ENCODE measurements around the gene ACSF3.
"Not testable (repeated sequence)": the region's sequence is repeated elsewhere in the genome, so short reads cannot be mapped to it uniquely, and the experiment has no call there.

ACSF3 gene

DNA sequence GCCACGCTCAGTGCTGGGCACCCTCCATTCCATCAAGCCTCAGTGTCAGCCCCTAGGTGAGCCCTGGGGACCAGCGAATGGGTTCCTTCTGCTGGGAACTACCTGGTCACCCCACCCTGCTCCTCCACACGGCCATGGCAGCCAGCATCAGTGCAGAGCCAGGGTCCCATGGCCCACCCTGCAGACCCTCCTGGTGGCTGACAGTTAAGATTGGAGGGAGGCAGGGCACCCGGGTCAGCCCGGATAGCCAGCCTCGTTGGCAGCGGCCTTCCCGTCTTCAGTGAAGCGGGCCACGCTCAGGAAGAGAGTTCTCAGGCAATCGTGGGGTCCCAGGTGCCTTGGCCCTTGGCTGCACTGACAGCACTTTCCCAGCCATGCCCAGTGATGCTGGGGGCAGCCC is 37.1 kb upstream of the ACSF3 start:
- no peak for DNase-seq

DNA sequence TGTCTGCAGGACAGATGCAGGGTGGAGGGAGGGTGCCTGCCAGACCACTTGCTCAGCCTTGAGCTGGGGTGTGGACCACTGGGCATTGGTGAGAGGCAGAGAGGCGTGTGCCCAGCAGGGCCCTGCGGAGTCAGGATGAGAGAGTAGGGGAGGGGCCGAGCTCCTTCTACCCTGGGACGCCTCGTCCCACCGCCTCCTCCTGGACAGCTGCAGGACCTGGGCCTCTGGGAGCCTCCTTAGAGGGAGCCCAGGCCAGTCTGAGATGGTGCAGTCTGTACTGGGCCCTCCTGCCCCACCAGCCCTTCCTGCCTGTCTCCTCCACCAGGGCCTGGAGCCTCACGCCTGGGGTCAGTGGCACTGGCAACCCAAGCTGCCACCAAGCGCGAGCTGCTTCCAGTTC is 35.9 kb upstream of the ACSF3 start:
- no peak for DNase-seq

DNA sequence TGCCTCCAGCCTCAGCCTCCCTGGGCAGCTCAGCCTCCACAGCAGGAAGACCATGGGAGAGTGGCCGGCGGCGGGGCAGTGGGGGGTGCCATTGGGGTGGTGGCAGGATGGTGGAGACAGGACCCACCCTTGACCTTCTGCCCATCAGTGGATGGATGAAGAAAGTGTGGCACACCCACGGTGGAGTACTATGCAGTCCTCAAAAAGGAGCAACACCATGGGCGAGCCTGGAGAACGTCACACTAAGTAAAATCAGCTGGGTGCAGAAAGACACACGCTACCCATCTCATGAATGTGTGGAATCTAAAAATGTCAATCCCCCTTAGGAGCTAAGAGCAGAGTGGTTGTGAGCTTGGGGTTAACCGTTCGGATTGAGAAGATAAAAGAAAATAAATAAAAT is 34.8 kb upstream of the ACSF3 start:
- no peak for DNase-seq

DNA sequence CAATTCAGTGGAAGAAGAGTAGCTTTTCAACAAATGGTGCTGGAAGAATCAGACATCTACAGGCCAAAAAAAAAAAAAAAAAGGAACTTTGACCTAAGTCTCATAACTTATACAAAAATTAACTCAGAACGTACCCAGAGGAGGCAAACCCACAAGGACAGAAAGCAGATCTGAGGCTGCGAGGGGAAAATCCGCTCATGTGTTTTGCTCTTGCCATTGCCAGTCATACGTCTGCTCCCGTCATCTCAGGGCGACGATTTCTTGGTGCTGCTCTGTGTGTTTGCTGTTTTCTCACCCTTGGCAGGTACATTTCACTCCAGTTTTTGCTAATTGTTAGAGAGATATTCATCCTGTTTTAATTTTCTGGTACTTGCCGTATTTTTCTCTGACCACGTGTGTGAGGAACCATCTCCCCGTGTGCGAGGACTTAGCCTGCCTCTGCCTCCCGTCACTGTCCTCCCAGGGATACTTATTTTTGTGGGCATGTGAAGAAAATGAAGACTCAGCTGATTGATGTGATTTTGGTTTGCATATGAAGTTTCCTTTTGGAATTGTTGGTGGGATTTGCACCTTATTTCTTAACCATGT is 33.4 kb upstream of the ACSF3 start:
- no peak for DNase-seq

DNA sequence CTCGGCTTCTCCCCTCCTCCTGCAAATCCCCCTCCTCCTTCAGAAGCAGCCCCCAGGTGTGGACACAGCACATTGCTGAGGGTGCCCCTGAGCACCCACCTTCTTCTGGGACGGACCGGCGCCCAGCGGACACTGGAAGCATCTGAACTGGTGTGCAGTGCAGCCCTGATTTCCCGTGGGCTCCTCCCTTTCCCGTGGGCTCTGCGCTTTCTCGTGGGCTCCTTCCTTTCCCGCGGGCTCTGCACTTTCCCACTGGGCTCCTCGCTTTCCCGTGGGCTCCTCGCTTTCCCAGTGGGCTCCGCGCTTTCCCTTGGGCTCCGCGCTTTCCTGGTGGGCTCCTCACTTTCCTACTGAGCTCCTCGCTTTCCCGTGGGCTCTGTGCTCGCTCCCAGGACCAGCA is 32.6 kb upstream of the ACSF3 start:
- no peak for DNase-seq

DNA sequence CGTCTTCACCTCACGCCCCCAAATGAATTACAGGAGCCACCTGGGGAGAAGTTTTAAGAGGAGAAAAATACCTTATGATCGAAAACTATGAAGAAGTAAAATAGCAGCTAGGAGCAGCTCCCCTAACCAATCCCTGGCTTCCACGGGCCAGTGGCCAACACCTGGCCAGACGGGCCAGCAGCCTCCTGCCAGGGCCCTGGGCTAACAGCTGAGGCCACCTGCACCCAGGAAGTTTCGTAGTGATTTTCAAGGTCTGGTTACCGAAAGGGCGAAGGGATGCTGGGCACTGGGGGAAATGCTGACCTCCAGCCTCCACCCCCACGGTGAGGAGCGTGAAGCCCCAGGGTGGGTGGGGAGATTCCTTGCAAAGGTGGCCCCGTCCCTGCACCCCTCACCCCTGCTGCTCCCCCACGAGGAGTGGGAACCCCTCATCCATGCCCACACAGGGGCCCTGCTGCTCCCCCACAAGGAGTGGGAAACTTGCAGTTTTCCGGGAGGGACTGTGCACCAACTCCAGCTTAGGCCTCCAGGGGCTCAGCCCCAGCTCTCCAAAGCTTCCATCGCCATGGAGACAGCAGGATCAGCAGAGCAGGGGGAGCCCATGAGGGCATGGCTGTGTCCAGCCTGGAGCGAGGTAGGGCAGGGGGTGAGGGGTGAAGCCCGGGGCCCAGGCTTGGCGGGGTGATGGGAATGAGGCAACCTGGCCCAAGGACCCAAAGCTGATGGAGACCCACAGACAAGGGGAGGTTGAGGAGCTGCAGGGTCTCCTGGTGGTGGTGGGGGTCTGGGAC is 31.9 kb upstream of the ACSF3 start:
- DNase-seq: no peak

DNA sequence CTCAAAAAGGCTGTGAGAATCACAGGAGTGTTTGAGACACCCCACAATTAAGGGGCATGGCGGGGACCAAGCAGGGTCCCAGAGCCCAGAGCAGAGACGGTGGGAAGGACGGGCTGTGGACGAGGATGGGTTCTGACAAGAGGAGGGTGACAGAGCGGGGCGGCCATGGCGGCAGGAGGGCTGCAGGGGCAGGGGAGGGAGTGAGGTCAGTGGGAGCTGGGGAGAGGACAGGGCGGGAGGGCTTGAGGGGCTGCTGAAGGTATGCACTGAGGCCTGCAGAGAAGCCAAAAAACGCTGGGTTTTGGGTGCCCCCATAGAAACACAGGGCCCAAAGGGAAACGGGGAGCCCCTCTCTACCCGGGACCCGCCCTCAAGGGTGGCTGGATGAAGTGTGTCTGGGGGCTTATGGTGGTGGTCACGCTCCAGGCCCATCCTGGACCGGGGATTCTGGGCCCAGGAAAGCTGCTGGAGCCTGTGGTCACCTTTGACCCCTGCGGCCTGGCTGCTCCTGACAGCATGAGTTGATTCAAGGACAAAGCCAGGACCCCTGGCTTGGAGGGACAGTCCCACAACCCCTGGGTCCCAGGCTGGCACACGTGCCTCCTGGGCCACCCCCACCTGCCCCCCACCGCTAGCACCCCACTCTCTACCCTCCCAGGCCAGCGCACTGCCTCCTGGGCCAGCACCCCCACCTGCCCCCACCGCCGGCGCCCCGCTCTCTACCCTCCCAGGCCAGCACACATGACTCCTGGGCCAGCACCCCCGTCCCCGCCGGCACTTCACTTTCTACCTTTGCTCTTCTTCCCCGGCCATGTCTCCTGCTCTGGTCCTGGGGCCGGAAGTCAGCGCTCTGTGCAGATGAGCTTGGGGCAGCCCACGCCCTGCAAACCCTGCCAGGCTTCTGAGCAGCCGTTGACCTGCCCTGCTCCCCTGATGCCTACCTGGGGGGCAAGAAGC is 31.0 kb upstream of the ACSF3 start:
- DNase-seq: no peak

DNA sequence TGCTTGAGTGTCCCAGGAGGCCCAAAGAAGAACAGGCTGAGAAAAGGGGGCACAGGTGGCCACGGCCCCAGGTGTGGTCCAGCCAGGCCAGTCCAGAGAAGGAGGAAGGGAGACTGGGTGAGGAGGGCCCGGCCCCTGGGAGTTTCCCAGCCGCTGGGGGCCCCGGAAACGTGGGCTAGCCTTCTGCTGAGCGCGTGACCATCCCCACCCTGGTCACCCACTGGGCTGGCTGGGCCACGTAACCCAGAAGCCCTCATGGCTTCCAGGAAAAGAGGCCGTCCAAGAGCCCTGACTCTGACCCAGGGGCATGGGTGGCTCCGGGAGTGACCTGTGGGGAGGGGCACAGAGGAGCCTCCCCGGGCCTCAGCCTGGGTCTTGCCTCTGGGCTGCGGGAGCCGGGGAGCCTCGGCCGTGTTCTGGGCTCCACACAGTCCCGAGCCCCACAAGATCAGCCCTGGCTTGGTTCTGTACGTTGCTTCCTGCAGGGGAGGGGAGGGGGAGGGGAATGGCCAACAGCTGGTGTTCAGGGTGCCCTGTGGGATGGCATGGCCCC is 29.8 kb upstream of the ACSF3 start:
- DNase-seq: no peak

DNA sequence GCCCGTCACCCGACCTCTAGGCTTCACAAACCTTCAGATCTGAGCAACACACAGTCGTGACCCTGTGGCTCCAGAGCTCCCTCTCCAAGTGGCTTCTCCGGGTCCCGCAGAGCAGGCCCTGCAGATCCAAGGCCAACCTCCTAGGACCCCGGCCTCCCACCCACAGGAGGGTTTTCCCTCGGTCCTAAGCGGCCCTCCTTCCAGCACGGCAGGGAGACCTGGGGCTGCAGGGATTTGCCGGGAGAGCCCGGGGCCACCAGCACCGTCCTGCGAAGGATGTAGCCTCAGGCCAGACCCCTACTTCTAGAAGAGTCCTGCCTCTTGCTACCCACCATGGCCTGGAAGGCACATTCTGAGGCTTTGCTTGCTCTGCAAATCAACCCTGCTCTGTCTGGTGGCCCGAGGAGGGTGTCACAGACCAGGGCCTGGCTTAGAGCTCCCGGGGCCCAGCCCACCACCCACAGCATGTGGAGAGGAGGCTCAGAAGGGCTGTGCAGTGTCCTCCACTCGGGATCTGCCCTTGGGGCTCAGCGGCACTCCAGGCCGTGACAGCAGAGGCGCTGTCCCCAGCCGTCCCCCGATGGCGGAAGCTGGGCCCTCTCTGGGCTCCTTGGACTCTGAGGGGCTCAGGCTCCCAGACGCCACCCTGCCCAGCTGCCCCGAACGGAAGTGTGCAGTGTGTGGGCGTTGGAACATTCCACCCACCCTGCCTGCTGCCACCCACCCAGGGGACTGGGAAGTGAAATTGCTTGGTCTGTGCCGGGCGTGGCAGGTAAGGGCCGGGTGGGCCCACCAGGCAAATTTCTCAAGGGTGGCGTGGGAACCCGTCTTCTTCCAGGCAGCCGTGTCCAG is 28.8 kb upstream of the ACSF3 start:
- DNase-seq: no peak

DNA sequence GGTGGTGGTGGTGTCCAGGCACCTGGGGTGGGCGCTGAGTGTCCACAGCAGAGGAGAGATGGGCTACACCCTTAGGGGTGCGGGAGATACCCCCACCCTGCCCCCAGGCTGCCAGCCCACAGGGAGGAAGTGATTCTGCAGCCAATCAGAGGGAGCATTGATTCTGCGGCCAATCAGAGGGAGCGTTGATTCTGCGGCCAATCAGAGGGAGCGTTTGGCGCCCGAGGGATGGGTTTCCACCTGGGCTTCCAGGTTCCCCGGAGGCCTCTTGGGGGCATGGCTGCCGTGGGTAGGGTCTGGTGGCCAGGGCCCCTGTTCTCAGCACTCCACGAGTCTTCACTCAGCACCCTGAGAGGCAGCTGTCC is 28.2 kb upstream of the ACSF3 start:
- no peak for DNase-seq

DNA sequence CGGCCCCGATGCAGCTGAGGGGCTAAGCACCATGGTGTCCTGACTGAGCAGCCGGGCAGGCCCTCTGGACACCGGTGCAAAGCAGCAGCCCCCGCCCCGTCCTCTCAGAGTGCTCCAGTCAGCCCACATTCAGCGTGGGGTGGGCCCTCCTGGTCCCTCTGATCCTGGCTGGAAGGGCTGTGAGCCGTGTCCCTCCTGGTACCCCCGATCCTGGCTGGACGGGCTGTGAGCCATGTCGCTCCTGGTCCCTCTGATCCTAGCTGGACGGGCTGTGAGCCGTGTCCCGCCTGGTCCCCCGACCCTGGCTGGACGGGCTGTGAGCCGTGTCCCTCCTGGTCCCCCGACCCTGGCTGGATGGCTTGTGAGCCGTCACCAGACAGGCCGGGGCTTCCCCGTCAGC is 26.9 kb upstream of the ACSF3 start:
- DNase-seq: no peak

DNA sequence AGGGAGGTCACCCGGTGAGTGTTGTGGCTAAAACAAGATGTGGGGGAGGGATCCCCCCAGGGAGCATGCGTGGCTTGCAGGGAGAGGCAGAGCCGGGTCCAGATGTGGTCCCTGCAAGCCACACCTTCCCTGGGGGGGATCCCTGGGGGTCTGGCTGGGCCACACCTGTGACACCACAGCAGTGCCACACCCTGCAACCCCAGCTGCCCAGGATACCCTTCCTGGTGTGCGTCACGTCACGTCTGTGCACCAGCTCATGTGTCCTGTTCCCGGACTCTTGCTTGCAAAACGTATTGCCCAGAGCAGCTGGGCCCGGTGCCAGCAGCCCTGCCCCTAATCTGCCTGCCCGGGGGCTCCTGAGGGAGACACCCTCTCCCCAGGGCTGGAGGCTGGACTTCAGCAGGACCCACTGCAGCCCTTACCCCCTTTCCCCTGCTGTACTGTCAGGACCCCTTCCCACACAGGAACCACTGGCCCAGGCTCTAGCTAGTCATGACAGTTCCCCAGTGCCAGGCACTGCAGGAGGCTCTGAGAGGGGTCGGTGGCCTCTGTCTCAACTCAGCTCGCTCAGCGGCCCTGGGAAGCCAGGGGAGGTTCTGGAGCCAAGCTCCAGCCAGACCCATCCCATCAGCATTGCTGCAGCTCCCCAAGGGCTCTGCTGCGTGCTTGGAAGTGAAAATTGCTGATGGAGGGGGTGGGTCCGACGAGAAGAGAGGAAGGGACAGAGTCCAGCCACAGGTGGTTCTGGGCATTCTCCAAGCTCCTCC is 25.8 kb upstream of the ACSF3 start:
- no peak for DNase-seq

DNA sequence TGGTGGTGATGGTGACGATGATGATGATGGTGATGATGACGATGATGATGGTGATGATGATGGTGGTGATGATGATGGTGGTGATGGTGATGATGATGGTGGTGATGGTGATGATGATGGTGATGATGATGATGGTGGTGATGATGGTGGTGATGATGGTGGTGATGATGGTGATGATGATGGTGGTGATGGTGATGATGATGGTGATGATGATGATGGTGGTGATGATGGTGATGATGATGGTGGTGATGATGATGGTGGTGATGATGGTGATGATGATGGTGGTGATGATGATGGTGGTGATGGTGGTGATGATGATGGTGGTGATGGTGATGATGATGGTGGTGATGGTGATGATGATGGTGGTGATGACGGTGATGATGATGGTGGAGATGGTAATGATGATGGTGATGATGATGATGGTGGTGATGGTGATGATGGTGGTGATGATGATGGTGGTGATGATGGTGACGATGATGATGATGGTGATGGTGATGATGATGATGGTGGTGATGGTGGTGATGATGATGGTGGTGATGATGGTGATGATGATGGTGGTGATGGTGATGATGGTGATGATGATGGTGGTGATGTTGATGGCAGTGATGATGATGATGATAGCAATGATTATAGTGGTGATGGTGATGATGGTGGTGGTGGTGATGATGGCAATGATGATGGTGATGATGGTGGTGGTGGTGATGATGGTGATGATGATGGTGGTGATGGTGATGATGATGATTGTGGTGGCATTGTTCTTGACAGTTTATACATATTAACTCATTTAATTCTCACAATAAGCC is 24.6 kb upstream of the ACSF3 start:
- DNase-seq: not testable (repeated sequence)

DNA sequence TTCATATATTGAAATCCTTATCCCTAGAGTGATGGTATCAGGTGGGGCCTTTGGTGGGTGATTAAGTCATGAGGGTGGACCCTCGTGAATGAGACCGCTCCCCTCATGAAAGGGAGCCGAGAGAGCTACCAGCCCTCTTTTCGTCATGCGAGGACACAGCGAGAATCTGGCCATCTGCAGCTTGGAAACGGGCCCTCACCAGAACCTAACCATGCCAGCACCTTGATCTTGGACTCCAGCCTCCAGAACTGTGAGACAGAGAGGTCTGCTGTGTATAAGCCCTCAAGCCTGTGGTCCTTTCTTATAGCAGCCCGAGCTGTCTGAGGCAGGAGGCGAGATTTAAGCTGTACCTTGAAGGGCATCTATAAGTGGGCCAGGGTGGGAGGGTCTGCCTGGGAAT is 23.7 kb upstream of the ACSF3 start:
- no peak for DNase-seq

DNA sequence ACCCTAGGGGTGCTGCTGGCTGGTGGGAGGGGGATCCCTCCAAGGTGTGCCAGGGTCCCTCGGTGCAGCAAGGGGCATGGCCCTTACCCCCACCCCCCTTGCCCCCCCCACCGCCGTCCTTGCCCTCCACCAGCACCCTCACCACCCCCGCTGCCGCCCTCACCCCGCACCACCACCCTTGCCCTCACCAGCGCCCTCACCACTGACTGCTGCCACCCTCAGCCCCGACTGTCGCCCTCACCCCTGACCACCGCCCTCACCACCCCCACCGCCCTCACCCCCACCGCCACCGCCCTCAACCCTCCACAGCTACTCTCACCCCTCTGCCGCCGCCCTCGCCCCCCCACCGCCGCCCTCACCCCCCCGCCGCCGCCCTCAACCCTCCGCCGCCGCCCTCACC is 23.1 kb upstream of the ACSF3 start:
- DNase-seq: no peak

DNA sequence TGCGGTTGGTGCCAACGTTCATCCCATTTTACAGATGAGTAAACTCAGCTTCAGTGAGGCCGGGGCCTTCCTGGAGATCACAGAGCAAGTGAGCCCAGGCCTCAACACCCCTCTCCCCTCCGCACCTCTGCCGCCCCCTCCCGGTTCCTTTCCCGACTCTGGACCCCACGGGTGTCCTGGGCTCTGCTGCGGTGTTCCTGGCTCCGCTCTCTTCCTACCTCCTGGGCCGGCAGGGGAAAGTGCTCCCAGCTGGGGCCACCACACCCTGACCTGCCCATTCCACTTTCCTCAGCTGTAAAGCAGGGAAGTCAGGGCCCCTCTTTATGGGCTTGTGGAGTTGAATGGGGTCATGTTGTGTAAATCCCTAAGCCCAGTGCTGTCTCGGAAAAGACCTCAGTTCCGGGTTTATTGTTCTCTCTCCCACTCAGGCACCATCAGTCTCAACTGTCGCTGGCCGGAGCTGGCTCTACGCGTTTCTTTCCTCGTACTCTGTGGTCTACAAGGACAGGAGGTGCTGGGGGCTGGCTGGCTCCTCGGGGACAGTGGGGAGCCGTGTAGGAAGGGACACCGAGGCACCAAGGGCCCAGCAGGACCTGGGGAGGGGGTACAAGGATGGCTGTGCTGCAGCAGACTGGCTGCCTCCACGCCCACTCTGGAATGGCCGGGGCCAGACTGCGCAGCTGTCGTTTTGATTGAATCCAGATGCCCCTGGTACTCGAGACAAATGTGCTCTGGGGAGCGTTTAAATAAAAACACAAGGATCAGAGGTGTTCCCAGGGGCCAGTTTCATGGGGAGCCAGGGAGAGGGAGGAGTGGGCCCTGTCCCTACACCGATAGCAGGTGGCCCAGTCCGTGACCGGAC is 21.7 kb upstream of the ACSF3 start:
- DNase-seq: no peak

DNA sequence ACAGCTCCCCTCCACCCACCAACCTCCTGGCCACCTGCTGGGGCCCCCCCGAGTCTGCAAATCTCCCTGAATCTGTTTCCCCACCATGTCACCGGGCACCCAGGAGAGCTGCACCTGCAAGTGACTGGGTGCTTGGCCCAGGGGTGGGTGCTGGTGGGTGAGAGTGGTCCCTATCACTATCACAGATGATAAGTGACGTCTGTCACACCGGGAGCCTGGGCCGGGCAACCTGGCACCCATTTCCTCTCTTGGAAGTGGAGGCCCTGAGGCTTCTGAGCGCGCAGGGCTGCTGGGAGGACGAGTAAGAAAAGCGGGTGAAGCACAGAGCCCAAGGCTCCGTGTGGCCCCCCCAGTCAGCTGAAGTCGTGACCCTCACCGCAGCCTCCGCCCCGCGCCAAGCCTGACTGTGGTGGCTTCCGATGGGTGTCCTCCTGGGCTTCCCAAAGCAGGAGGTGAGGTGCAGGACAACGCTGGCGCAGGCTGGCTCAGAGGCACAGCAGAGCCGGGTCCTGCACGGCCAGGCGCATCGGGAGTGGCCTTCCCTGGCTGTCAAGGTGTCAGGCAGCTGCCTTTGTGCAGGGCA is 21.0 kb upstream of the ACSF3 start:
- DNase-seq: no peak

DNA sequence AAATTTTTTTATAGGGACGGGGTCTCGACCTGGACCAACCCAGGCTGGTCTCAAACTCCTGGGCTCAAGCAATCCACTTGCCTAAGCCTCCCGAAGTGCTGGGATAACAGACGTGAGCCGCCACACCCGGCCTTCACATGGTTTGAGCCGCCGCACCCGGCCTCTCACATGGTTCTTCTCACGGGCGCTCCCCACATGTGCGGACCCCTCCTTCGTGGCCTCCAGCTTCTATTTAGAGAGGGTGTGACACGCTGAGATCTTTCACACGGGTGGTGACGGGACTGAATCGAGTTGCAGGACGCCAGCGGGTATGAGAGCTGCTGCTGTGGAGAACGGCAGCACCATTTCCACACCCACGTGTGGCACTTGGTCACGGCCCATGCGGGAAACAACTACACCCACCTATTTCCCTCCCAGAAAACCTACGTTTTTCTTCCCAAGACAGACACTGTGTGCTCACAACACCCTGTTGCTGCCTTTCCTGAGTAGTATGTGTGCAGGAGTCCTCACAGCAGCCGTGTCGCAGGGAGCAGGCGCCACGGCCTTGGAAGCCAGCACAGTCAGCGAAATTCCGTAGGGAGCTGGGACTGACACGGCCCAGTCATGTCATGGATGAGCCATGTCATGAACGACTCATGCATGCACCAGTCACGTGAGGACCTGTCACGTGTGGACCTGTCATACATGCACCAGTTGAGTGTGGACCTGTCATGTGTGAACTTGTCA is 20.1 kb upstream of the ACSF3 start:
- DNase-seq: no peak

Measured in OCI-M1 (cell line).